ENCODE measurements around the gene GMDS. TPM values are rescaled to one million over a fixed set of nuclear protein-coding genes. Genes with fewer than 3 reads are reported as not detected.
A peak's percentile ranks its signal among the peaks of the same experiment; 100 is the strongest.

The GMDS gene
- total and polyA plus RNA-seq, 2 of the 13 experiments (the other 11 are each of a cell fraction or from before 2014, with no cell fraction given), result 64.4 to 112 TPM

- TF ChIP-seq E2F2 (CRISPR knock-in tag; IDR thresholded peaks at IDR 0.05; ENCODE audit: borderline replicate concordance) (no peak), TFAP4 (IDR thresholded peaks at IDR 0.05; ENCODE audit: borderline replicate concordance, low read depth) (no peak), FLYWCH1 (CRISPR knock-in tag; IDR thresholded peaks at IDR 0.05) (no peak), SP4 (CRISPR knock-in tag; IDR thresholded peaks at IDR 0.05) (no peak), NFYB (CRISPR knock-in tag; IDR thresholded peaks at IDR 0.05) (no peak), CENPX (CRISPR knock-in tag; IDR thresholded peaks at IDR 0.05) (no peak), SAP130 (CRISPR knock-in tag; IDR thresholded peaks at IDR 0.05; ENCODE audit: low read depth) (no peak), ZNF33B (CRISPR knock-in tag; IDR thresholded peaks at IDR 0.05) (no peak), ZBTB49 (CRISPR knock-in tag; IDR thresholded peaks at IDR 0.05; ENCODE audit: borderline replicate concordance) (no peak), ZNF678 (CRISPR knock-in tag; IDR thresholded peaks at IDR 0.05) (no peak), PLRG1 (conservative IDR thresholded peaks at IDR 0.05) (no peak), SRSF4 (IDR thresholded peaks at IDR 0.05; ENCODE audit: low read depth, low read length, poor library complexity, severe bottlenecking) (no peak), ZNF281 (CRISPR knock-in tag; IDR thresholded peaks at IDR 0.05; ENCODE audit: borderline replicate concordance) (peak; percentile 74; the same call in 1 of the 2 replicates), GPN1 (CRISPR knock-in tag; IDR thresholded peaks at IDR 0.05; ENCODE audit: borderline replicate concordance) (no peak), SCMH1 (CRISPR knock-in tag; IDR thresholded peaks at IDR 0.05; ENCODE audit: borderline replicate concordance) (no peak), PRPF4 (IDR thresholded peaks at IDR 0.05; ENCODE audit: low read depth, low read length, poor library complexity, severe bottlenecking) (peak; percentile 35), KMT2A (CRISPR knock-in tag; IDR thresholded peaks at IDR 0.05) (no peak), ZNF7 (CRISPR knock-in tag; IDR thresholded peaks at IDR 0.05) (no peak), E2F5 (CRISPR knock-in tag; conservative IDR thresholded peaks at IDR 0.05) (no peak)
Observed at GRCh38 chr6:1821513-1822183, 423.8 kb downstream of the GMDS start (continued).
